T-helper 22 cell (primary cell): ENCODE measurements around the gene STAG1.
"Not testable (repeated sequence)": the region's sequence is repeated elsewhere in the genome, so short reads cannot be mapped to it uniquely, and the experiment has no call there.

ENCODE experiments used
- DNase-seq: peaks from one replicate; pipeline ENCODE4 v3.0.0-alpha.2; 2020; ENCODE audit warnings: low read depth

The STAG1 gene

GRCh38 chr3:136745916-136746315, 6.3 kb downstream of the STAG1 start:
- DNase-seq: no peak

GRCh38 chr3:136741063-136741462, 11.1 kb downstream of the STAG1 start:
- DNase-seq: no peak

- no peak for DNase-seq
Observed at GRCh38 chr3:136740351-136740958, 11.7 kb downstream of the STAG1 start.

- not testable (repeated sequence) for DNase-seq
Observed at GRCh38 chr3:136736950-136737349, 15.2 kb downstream of the STAG1 start.

GRCh38 chr3:136735103-136735502, 17.1 kb downstream of the STAG1 start:
- no peak for DNase-seq

GRCh38 chr3:136734382-136735070, 17.7 kb downstream of the STAG1 start:
- DNase-seq: no peak

GRCh38 chr3:136733317-136733833, 18.8 kb downstream of the STAG1 start:
- no peak for DNase-seq

GRCh38 chr3:136731274-136731884, 20.8 kb downstream of the STAG1 start:
- no peak for DNase-seq

GRCh38 chr3:136730595-136731273, 21.4 kb downstream of the STAG1 start:
- no peak for DNase-seq

GRCh38 chr3:136728918-136729317, 23.3 kb downstream of the STAG1 start:
- no peak for DNase-seq

- no peak for DNase-seq
Observed at GRCh38 chr3:136728473-136728872, 23.7 kb downstream of the STAG1 start.

- DNase-seq: no peak
Observed at GRCh38 chr3:136725468-136725867, 26.7 kb downstream of the STAG1 start.

- not testable (repeated sequence) for DNase-seq
Observed at GRCh38 chr3:136722916-136723315, 29.3 kb downstream of the STAG1 start.

GRCh38 chr3:136722399-136722798, 29.8 kb downstream of the STAG1 start:
- DNase-seq: not testable (repeated sequence)

GRCh38 chr3:136720091-136720490, 32.1 kb downstream of the STAG1 start:
- DNase-seq: no peak

- no peak for DNase-seq
Observed at GRCh38 chr3:136716629-136717028, 35.5 kb downstream of the STAG1 start.

- no peak for DNase-seq
Observed at GRCh38 chr3:136714020-136714419, 38.2 kb downstream of the STAG1 start.

GRCh38 chr3:136712941-136713340, 39.2 kb downstream of the STAG1 start:
- no peak for DNase-seq

- DNase-seq: not testable (repeated sequence)
Observed at GRCh38 chr3:136711888-136712287, 40.3 kb downstream of the STAG1 start.

GRCh38 chr3:136711277-136711676, 40.9 kb downstream of the STAG1 start:
- DNase-seq: no peak

GRCh38 chr3:136709775-136710174, 42.4 kb downstream of the STAG1 start:
- not testable (repeated sequence) for DNase-seq

- DNase-seq: no peak
Observed at GRCh38 chr3:136708333-136708985, 43.7 kb downstream of the STAG1 start.
